NT2/D1 (cell line): ENCODE measurements around the gene TMPRSS9.

ENCODE experiments used
- SUZ12 ChIP-seq: IDR thresholded peaks from 2 replicates; pipeline ENCODE4 v1.6.1; 2011; ENCODE audit not compliant: insufficient read length, insufficient read depth; ENCODE audit errors: extremely low read depth
- ZNF274 ChIP-seq: IDR thresholded peaks from 2 replicates; pipeline ENCODE4 v1.6.1; 2011; ENCODE audit warnings: mild to moderate bottlenecking, low read depth, low read length

- TF ChIP-seq ZNF274: no peak
- TF ChIP-seq SUZ12: no peak
These were observed 59.7 kb downstream of the TMPRSS9 start for GRCh38 chr19:2419754-2420153.
